HG02610 (cell line): ENCODE measurements around the gene VEGFD.

ENCODE experiments used
- ATAC-seq: cut with Tn5 transposase; IDR thresholded peaks from one replicate; pipeline ENCODE4 v1.9.1; 2021; ENCODE audit warnings: mild to moderate bottlenecking, moderate library complexity; ENCODE audit not compliant: unreplicated experiment

The VEGFD gene

GRCh38 chrX:15384304-15384703, at the start of gene VEGFD:
Gene VEGFD (minus strand): TSS chrX:15384413. CDS start chrX:15383946, 467 bp downstream.
- no peak for ATAC-seq

- ATAC-seq, result no peak
Observed at GRCh38 chrX:15430584-15430983, 46.4 kb upstream of the VEGFD start.

- ATAC-seq, result no peak
Observed at GRCh38 chrX:15430076-15430475, 45.9 kb upstream of the VEGFD start.

- no peak for ATAC-seq
Observed at GRCh38 chrX:15425024-15425423, 40.8 kb upstream of the VEGFD start.

- no peak for ATAC-seq
Observed at GRCh38 chrX:15418707-15419181, 34.5 kb upstream of the VEGFD start.

- ATAC-seq, result no peak
Observed at GRCh38 chrX:15418041-15418706, 34.0 kb upstream of the VEGFD start.

GRCh38 chrX:15416133-15416993, 32.1 kb upstream of the VEGFD start:
- ATAC-seq, result no peak

GRCh38 chrX:15413101-15413500, 28.9 kb upstream of the VEGFD start:
- no peak for ATAC-seq

- no peak for ATAC-seq
Observed at GRCh38 chrX:15410947-15411346, 26.7 kb upstream of the VEGFD start.

GRCh38 chrX:15410430-15410829, 26.2 kb upstream of the VEGFD start:
- ATAC-seq, result no peak

- ATAC-seq, result no peak
Observed at GRCh38 chrX:15405846-15406245, 21.6 kb upstream of the VEGFD start.

- no peak for ATAC-seq
Observed at GRCh38 chrX:15404401-15405096, 20.3 kb upstream of the VEGFD start.

- no peak for ATAC-seq
Observed at GRCh38 chrX:15401378-15401777, 17.2 kb upstream of the VEGFD start.

GRCh38 chrX:15399962-15400391, 15.8 kb upstream of the VEGFD start:
- ATAC-seq, result no peak

- ATAC-seq, result no peak
Observed at GRCh38 chrX:15398874-15399273, 14.7 kb upstream of the VEGFD start.

- no peak for ATAC-seq
Observed at GRCh38 chrX:15395789-15396188, 11.6 kb upstream of the VEGFD start.

- no peak for ATAC-seq
Observed at GRCh38 chrX:15391850-15392249, 7.6 kb upstream of the VEGFD start.

- no peak for ATAC-seq
Observed at GRCh38 chrX:15382813-15383212, 1.4 kb downstream of the VEGFD start.

GRCh38 chrX:15376956-15377355, 7.3 kb downstream of the VEGFD start:
- ATAC-seq, result no peak

GRCh38 chrX:15373976-15374375, 10.2 kb downstream of the VEGFD start:
- no peak for ATAC-seq
